ENCODE data around the gene ASCL5.

The ASCL5 gene

DNA sequence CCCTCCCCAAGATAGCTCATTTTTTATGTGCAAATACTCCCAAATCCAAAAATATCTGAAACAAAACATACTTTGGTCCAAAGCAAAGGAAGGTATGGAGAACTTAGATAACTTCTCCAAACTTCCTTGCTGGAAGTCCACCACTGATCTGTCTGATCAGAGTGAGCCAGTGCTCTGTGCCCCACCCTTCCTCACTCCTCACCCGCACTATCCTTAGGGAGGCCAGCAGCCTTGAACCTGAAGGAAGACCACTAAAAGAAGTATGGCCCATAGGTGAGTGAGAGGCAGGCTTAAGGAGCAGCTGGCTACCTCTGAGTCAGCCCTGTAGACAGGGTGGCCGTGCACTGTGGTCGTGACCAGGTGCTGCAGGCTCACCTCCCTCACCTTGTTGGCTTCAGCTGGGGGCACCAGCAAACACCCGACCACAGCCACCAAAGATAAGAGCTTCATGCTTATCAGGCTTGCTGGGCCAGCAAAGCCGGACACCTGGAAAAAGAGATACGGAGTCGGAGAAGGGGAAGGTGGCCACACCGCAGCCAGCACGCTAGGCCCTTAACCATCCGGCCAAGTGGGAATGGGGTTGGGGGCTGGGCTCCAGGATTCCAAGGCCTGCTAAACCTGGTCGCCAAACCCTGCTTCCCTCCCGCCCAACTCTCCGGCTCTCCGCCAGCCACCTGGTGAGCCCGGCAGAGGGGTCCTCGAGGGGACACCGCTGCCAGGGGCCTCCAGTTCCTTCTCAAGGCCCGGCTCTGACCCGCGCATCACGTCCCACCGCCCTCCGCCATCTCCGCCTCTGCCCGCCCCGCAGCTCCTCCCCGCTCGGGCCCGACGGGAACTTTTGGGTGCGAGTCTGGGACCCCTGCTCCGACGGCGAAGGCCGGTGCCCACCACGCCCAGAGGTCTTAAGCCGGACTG lies 26.7 kb upstream of the ASCL5 start:
- DNase-seq (ENCODE audit: low read depth): no peak

DNA sequence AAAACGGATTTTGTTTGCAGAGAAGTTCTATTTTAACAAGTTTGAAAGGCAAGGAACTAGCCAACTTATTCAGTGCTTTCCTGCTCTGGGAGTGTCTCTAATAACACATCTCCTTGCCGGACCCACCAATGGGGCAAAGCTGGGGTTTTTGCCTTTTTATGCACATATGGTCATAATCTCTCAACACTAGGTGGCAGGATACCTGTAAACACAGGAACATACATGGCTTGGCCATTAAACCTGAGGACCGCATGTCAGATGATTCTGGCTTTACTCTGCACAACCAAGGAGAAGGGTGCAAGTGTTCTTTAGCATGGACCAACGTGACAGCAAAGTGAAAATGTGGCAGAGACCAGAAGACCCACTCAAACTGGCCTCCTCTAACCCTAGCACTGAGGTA lies 22.4 kb upstream of the ASCL5 start:
- no peak for DNase-seq (ENCODE audit: low read depth)

DNA sequence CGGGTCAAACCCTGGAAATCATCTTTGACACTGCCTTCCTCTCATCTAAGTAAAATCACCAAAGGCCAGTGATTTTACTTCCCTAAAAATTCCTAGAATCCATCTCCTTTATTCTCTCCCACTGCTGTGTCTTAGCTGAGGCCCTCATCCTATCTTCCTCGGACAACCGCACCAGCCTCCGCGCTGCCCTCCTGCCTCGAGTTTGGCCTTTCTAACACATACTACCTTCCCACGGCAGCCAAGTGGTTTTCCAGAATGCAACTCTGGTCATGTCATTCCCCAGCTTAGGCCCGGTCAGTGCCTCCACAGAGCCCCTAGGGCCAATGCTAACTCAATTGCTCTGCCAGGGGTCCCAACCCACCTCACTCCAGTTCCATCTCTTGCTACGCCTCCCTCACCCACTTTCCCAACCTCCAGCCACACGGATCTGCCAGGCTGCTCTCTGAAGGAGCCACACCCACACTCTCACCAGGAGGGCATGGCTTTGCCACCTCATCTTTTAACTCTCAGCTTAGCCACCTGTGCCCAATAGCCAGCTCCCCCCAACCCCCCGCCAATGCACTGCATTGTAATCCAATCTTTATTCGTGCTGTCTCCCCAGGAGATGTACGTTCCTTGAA lies 20.5 kb upstream of the ASCL5 start:
- no peak for DNase-seq (ENCODE audit: low read depth)

DNA sequence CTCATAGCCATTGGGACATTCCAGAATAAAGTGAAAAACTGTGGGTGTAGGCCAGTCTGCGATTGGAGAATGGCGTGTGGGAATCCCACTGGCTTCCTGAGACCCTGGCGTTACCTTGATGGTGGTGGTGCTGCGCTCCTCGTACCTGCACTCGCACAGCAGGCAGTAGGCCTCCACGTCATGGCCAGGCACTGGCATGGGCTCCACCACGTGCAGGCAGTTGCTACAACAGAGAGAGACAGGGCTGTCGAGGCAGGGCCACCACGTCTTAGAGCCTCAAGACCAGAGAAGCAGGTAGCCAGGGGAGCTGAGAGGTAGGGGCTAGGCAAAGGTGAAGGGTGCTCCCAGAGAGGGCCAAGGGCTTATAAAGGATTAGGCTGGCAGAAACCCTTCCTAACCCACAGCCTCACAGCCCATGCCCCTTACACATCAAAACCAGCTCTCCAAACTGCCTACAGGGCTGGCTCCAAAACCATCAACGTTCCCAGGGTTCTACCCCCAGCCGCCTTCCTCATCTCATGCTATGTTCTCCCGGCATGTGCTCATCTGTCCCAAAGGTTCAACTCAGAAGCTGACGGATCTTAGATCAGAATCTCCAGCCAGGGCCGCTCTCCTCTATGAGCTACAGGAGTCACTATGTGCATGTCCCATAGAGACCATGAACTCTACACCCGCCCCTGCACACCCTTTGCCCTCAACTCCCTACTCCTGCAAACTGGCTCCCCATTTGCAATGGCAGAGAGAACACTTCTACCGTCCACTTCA lies 19.8 kb upstream of the ASCL5 start:
- no peak for DNase-seq (ENCODE audit: low read depth)

DNA sequence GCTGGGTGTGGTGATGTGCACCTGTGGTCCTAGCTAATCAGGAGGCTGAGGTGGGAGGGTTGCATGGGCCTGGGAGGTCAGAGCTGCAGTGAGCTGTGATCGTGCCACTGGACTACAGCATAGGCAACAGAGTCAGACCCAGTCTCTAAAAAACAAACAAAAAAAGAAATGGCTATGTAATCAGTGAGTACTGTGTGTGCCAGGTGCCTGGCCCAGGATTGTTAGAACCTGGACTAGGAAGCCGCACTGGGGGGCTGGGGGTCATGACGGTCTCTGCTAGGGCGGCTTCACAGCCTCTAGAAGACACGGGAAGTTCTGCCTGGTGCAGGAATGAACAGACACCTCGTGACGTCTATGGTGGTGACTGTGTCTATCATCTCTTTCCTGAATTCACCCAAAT lies 18.8 kb upstream of the ASCL5 start:
- no peak for DNase-seq (ENCODE audit: low read depth)

DNA sequence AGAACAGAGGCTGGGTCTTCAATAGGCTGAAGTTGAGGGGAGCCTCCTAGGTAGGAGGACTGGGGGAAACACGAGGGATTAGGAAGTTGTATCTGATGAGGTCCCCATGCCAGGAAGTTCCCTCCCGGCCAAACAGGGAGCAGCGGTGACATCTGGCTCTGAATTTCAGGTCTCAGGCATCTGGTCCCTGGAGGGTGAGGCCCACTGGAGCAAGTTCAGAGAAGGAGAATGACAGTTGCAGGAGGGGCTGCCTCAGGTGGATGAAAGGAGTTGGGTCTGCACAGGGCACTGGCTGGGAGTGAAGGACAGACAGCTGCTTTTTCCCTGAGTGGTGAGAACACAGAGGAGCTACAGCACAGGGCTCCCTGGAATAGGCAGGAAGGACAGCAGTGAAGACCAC lies 18.1 kb upstream of the ASCL5 start:
- DNase-seq (ENCODE audit: low read depth): no peak

DNA sequence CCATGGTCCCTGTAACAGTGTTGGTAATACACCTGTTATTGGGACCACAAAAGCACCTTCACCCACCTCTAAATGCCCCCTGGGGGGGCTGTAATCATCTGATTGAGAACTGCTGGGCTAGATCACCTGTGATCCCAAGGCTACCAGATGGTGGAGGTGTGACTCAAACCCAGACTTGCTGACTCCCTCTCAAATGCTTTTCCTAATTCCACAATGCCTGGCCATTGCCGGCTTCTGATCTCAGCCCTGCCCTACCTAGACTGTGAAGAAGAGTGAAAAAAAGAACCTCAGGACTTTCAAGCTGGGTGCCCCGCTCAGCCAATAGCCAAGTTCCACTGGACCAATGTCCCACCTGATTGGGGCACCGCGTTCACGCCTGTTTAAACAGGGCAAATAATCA lies 17.7 kb upstream of the ASCL5 start:
- DNase-seq (ENCODE audit: low read depth): no peak

- DNase-seq (ENCODE audit: low read depth): no peak
These were observed 17.0 kb upstream of the ASCL5 start for GRCh38 chr1:201143726-201144635.

DNA sequence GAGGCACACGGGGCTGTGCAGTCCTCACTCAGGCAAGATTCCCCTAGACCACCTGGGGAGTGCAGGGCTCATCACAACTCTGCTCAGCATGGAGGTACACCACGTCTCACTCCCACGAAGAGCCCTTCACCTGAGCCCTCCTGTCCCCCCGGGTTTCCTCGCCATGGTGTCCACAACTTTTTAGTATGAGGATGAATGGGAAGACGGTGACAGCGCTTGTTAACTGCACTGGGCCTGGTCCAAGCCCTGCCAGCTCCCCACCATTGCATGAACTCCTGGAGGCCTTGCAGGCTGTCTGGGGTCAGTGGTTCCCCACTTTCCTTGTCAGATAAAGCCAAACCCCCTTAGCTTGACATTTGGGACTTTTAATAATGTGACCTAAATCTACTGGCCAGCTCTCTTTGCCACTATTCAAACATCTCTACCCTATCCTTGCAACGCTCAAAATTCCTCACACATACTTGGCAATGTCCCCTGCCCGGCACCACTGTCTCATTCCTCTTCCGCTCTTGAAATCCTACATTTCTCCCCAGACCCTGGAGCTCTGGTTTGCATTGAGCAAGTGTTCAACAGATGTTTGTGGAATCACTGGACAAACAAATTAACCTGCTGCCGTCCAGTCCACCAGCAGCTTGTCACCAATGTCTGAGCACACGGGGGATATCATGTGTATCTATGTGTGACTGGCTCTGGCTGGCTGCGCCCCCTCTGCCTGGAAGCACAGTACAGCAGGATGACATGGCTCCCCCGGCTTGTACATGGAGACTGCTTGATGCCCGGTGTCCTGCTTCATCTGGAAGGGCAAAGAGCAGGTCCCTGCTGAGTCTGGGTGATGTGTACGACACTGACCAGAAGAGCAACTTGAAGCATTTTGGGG lies 16.1 kb upstream of the ASCL5 start:
- DNase-seq (ENCODE audit: low read depth): no peak

- no peak for DNase-seq (ENCODE audit: low read depth)
These were observed 15.2 kb upstream of the ASCL5 start for GRCh38 chr1:201142011-201142848.

DNA sequence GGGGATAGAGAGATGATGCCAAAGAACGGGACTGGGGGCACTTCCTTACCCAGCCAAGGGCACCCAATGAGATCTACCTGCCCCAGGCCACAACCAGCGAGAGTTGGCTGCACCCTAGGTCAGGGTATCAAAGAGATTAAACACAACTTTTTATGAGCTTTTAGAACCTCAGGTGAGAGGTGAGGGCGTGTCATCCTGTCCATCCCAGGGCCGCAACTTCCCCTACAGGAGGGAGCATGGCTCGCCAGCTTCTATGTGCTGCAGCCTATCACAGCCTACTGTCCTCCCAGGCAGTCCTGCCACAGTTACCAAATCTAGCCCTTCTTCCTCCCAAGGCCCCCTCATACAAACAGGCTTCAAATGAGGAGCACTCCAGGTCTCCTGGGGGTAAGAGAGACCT lies 14.4 kb upstream of the ASCL5 start:
- no peak for DNase-seq (ENCODE audit: low read depth)

- DNase-seq (ENCODE audit: low read depth): no peak
These were observed 13.9 kb upstream of the ASCL5 start for GRCh38 chr1:201140941-201141260.

DNA sequence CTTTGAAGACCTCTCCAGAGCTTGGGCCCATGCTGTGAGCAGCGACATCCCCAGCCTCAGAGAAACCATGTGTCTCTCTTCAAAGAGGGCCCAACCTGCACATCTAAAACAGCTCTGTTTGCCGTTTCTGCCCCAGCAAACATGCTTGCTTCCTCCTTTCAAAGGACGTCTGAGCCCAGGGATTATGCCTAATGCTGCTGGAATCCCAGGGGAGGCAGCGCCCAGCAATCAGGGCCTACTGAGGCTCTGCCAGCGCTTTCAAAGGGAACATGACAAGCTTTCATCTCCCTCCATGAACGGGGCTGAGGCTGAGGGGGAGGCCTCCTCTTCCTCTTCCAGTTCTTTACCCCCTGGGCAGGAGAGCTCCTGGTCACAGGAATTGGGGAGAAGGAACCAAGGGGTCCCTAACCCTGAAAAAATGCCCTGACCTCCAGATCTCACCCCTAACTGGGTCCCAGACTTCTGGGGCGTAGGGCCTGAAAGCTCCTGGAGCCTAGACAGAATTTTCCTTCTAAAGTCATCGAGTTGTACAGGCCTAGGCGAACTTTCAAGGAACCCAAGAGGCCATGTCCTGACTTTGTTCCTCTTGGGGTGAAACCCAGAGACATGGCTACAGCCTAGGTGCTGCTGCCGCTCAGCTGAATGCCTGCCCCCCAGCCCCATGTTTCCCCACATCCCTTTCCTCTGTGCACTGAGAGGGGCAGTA lies 13.4 kb upstream of the ASCL5 start:
- DNase-seq (ENCODE audit: low read depth): no peak

- no peak for DNase-seq (ENCODE audit: low read depth)
These were observed 12.8 kb upstream of the ASCL5 start for GRCh38 chr1:201139756-201140155.

GRCh38 chr1:201139306-201139705 lies 12.3 kb upstream of the ASCL5 start:
- no peak for DNase-seq (ENCODE audit: low read depth)

GRCh38 chr1:201138311-201138840 lies 11.4 kb upstream of the ASCL5 start:
- DNase-seq (ENCODE audit: low read depth): no peak

DNA sequence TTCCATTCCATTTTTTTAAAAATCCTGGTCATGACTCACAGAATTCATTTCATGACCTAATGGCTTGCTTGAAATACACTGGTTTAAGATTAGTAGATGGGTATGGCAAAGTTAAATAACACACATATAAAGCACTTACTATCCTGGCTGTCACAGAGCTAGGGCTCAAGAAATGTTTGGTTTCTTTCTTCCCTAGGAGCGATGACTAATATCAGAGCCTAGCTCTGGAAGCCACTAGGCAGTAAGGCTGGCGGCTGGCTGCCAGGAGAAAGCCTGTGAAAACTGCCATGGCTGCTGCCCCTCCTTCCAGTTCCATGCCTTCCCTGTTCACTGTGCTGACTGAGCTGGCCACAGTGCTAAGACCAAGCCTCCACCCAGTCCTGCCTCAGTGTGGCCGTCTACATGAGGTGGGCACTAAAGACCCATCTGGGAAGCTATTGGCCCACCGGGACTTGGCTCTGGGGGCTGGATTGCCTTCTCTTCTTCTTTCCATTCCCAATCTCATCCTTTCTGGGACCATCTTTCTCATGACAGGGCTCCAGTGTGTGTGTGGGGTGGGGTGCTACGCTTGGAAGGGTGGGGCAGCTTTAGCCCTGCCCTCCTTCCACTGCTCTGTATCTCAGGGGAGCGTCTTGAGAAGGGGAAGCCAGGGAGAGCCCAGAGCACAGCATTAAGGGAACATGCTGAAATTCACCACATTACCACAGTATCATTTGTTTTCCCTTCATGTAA lies 10.8 kb upstream of the ASCL5 start:
- peak; percentile 71 for DNase-seq (ENCODE audit: low read depth)

GRCh38 chr1:201137024-201137392 lies 10.0 kb upstream of the ASCL5 start:
- DNase-seq (ENCODE audit: low read depth): no peak
